Common myeloid progenitor, CD34-positive (primary cell): ENCODE results near the gene MYL4.

Source experiments
- CTCF ChIA-PET: fragments of 350-600 bp; sonication (Branson Sonifier 250); formaldehyde crosslinking; loops from one replicate; lab custom pipeline; 2021; ENCODE audit warnings: antibody characterized with exemption; lab: Charles Lee
- POLR2A ChIA-PET: fragments of 350-600 bp; sonication (Branson Sonifier 250); formaldehyde crosslinking; loops from one replicate; lab custom pipeline; 2021; ENCODE audit warnings: antibody characterized with exemption; lab: Charles Lee
- DNase-seq, 3 donors: peaks; one replicate each; pipeline versions ENCODE4 v3.0.0 to v3.0.0-alpha.2; 2013
- H3K27ac ChIP-seq, 2 experiments: 1 replicate in 1 of 2; 2 replicates in 1 of 2; pipeline ENCODE4 v1.7.0; 2013; ENCODE audit warnings: inconsistent platforms in 2 of 2, low read length in 2 of 2, mild to moderate bottlenecking in 2 of 2, low read depth in 1 of 2, moderate library complexity in 1 of 2; ENCODE audit not compliant: severe bottlenecking in 2 of 2, insufficient read depth in 1 of 2, poor library complexity in 1 of 2
- H3K27me3 ChIP-seq, 5 experiments: replicated peaks in 2 of 5; 1 replicate in 3 of 5; 2 replicates in 2 of 5; pipeline versions ENCODE4 v1.6.1 to v1.7.0; 2013; ENCODE audit warnings: low read length in 4 of 5, mild to moderate bottlenecking in 2 of 5, moderate library complexity in 2 of 5, inconsistent platforms in 1 of 5; ENCODE audit not compliant: insufficient read depth in 5 of 5, control insufficient read depth in 4 of 5
- H3K36me3 ChIP-seq, 4 experiments: 1 replicate in 2 of 4; 2 replicates in 2 of 4; pipeline versions ENCODE4 v1.6.1 to v1.7.0; 2013; ENCODE audit warnings: low read length in 3 of 4, control low read depth in 1 of 4, mild to moderate bottlenecking in 1 of 4; ENCODE audit not compliant: control insufficient read depth in 4 of 4, insufficient read depth in 4 of 4
- H3K4me1 ChIP-seq, 4 experiments: 1 replicate in 3 of 4; 2 replicates in 1 of 4; pipeline versions ENCODE4 v1.6.1 to v1.7.1; 2013; ENCODE audit warnings: low read length in 3 of 4, mild to moderate bottlenecking in 3 of 4, control low read depth in 1 of 4, inconsistent platforms in 1 of 4, moderate library complexity in 1 of 4; ENCODE audit not compliant: control insufficient read depth in 4 of 4, insufficient read depth in 4 of 4; ENCODE audit errors: control extremely low read depth in 1 of 4
- H3K4me3 ChIP-seq, 7 experiments: 1 replicate in 4 of 7; 2 replicates in 3 of 7; pipeline versions ENCODE4 v1.5.1 to v1.7.0; 2013; ENCODE audit warnings: mild to moderate bottlenecking in 7 of 7, low read length in 6 of 7, moderate library complexity in 6 of 7, inconsistent platforms in 2 of 7, low read depth in 2 of 7, control low read depth in 1 of 7; ENCODE audit not compliant: insufficient read depth in 4 of 7, control insufficient read depth in 1 of 7; ENCODE audit errors: extremely low read depth in 1 of 7
- H3K9me3 ChIP-seq, 5 experiments: 1 replicate in 4 of 5; 2 replicates in 1 of 5; pipeline versions ENCODE4 v1.6.1 to v1.7.1; 2013; ENCODE audit warnings: low read length in 4 of 5, mild to moderate bottlenecking in 2 of 5, inconsistent platforms in 1 of 5, low read depth in 1 of 5, moderate library complexity in 1 of 5; ENCODE audit not compliant: control insufficient read depth in 4 of 5, insufficient read depth in 2 of 5; ENCODE audit errors: control extremely low read depth in 1 of 5
- WGBS: methylation state at CpG from one replicate; pipeline ENCODE4 v1.1.5; 2013; ENCODE audit not compliant: insufficient coverage; 5-methylcytosine and 5-hydroxymethylcytosine counted together

The MYL4 gene

DNA sequence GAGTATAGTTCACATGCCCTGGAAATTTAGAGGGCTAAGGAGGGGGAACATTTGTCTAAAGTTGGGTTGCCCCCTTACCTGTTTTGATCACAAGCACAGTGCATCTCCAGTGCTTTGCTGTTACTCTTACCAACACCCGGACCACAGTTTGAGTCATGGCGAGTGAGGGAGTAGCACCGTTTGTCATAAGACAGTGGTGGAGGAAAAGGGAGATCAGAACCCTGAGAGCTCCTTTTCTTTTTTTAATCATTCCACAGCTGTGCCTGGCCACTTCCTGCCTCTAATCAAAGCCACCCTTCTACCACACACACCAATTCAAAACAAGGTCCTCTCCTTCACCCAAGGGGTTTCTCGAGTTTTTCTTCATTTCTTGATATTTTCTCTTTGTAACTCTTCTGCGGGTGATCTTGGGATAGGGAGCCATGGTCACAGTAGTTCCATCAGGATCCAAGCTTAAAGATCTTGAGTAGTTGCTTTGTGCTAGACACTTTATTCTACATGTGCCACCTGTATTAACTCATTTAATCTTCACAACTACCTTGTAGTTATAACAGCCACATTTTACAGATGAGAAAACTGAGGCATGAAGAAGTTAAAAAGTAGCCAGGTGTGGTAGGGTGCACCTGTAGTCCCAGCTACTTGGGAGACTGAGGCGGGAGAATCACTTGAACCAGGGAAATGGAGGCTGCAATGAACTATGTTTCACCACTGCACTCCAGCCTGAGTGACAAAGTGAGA, 5.0 kb upstream of the MYL4 start:
- Histone ChIP-seq H3K4me1 (peaks cover 7 to 42% (median 23%) of the 10 kb centered on the region in 4 experiments), H3K9me3 (no peaks in the 10 kb centered on the region), H3K27me3 (no peaks in the 10 kb centered on the region), H3K27ac (no peak overlapping the region), H3K36me3 (no peaks in the 10 kb centered on the region), H3K4me3 (no peak overlapping the region)
- ChIA-PET CTCF (interaction anchor here (1.5 kb wide), 1 partner anchor 13 kb away, joined by 5 read pairs; no protein-coding TSS in a partner anchor), POLR2A (no interaction called here)
- DNase-seq, result peak in 2 of 3 donors; percentile 70 to 83
- WGBS, result 100% methylated on average over 1 of the region's 6 CpGs

DNA sequence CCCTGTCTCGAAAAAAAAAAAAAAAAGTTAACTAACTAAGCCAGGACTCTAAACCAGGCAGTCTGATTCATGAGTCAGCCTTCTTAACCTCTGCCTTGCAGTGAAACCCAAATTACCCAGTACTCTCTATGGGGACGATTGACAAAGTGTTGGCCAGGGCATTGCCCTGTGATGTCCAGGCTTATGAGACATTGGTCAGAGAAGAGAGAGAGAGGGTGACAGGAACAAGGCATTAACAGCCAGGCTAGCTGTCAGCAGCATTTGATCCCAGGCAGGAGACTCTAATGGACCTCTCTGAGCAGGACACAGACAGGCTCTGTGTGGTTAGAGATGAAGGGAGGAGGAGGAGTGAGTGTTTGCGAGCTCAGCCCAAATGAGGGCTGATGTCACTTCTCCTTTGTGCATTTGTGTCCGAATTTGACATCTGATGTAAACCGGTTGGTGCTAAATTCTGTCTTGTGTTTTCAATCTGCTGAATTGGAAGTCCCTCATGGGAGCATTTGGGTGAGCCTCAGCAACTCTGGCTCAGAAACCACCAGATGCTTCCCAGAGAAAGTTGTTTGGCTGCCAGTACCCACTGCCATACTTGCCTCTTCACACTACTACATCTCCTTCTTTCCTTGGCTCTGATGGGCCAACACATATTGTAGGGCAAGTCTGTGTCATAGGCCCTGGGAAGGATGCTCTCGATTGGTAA, 4.3 kb upstream of the MYL4 start:
- peak overlapping the region in 1 of 2 experiments; percentile 20 for H3K27ac ChIP-seq
- no peaks in the 10 kb centered on the region for H3K36me3 ChIP-seq
- H3K4me1 ChIP-seq, result peaks cover 7 to 36% (median 22%) of the 10 kb centered on the region in 4 experiments
- no peaks in the 10 kb centered on the region for H3K27me3 ChIP-seq
- ChIA-PET CTCF (interaction anchor here (0.6 to 1.5 kb wide), 2 partner anchors 10 to 14 kb away, joined by 3 to 5 read pairs; no protein-coding TSS in a partner anchor), POLR2A (no interaction called here)
- H3K4me3 ChIP-seq, result peak overlapping the region in 1 of 7 experiments; percentile 4
- peak in 2 of 3 donors; percentile 66 to 80 for DNase-seq
- WGBS, result 68% methylated on average over 5 of the region's 6 CpGs
- H3K9me3 ChIP-seq, result no peaks in the 10 kb centered on the region

DNA sequence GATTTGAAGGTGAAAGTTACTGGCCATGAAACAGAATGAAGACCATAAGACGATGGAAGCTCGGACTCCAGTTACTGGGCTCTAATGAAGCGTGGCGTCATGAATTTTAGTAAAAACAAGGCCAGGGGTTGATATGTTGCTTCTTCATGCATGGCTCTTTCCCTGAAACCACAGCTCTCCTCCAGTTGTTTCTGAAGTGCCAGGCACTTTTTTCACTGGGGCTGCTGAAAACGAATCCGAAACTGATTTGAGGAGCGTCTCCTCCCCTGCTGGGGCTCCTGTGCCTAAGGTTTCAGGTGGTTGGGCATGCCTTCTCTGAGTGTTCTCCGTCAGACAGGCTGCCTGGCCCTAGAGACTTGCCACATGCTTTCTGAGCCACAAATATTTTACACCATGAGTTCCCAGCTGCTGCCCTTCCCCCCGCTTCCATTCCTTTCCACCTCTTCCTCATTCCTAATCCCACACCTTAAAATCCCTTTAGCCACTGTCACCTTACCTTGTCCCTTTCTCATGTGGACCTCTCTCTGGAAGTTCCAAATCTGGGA, 3.7 kb upstream of the MYL4 start:
- Histone ChIP-seq H3K27ac (peak overlapping the region in 1 of 2 experiments; percentile 20), H3K4me3 (peak overlapping the region in 1 of 7 experiments; percentile 4), H3K4me1 (peaks cover 4 to 34% (median 18%) of the 10 kb centered on the region in 4 experiments), H3K9me3 (no peaks in the 10 kb centered on the region), H3K36me3 (no peaks in the 10 kb centered on the region), H3K27me3 (no peaks in the 10 kb centered on the region)
- peak in 2 of 3 donors; percentile 75 to 86 for DNase-seq
- 74% methylated on average over 9 of the region's 9 CpGs for WGBS
- POLR2A ChIA-PET, result no interaction called here
- CTCF ChIA-PET, result interaction anchor here (0.6 to 1.5 kb wide), 3 partner anchors 11 to 16 kb away, joined by 3 to 5 read pairs (median 3); no protein-coding TSS in a partner anchor

DNA sequence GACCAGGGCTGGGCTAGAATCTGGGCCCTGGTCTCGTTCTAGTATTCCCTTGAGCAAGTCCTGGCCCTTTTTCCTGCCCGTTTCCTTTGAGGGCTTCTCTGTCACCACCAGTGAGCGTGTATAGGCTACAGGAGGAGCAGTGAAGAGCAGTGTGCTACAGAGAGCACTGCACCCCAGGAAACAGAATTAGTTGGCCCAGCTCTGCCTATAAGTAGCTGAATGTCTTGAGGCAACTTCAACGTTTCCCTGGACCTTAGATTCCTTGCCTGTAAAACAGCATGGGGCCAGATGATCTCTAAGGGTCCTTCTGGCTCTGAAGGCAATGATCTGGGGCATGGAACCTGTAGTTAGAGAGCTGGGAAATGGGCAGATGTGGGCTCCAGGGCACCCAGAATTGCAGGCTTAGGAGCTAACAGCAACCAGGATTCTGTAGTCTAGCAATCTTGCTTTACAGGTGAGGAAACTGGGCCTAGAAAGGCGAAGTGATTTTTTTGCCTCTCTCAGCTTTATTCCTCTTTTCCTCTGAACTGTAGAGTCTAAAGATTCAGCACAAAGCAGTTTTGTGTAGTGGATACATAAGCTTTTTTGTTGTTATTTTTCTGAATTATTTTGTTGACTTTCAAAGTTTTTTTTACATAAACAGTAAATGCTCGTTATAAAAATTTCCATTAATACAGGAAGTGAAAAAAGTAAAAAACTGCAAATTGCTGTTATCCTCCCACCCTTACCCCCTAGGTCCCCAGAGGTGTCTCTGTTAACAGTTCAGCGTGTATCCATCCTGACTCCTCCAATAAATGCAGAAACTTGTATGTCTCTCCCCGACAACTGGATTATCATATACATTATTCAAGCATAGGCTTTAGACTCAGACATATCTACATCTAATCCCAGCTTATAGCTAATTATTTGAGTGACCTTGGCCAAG, 1.7 kb upstream of the MYL4 start:
- POLR2A ChIA-PET, result no interaction called here

DNA sequence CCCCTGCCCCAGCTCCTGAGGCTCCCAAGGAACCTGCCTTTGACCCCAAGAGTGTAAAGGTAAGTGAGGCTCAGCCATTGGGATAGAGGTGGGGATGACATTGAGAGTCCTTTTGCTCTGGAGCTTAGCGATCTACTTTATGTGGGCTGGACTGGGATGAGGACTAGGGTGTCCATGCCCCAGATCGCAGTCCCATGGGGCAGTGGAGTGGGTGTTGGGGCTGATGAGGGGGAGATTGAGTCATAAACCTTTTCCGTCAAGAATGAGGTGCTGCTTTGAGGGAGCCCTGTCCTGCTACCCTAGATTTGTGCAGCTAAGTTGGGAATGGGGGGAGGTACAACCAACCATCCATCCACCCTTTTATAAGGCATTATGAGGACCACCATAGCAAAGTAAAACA, 351 bp downstream of the MYL4 start:
- WGBS, result 90% methylated on average over 2 of the region's 3 CpGs
- Histone ChIP-seq H3K27me3 (peaks cover 0 to 2% (median 0%) of the 10 kb centered on the region in 5 experiments), H3K27ac (peak overlapping the region in 1 of 2 experiments; percentile 70), H3K4me3 (no peak overlapping the region), H3K4me1 (peaks cover 4 to 30% (median 14%) of the 10 kb centered on the region in 4 experiments), H3K36me3 (no peaks in the 10 kb centered on the region), H3K9me3 (no peaks in the 10 kb centered on the region)
- ChIA-PET CTCF (interaction anchor here (1.2 kb wide), 1 partner anchor 20 kb away, joined by 3 read pairs; no protein-coding TSS in a partner anchor), POLR2A (no interaction called here)
- DNase-seq, result no peak

More for the DNA sequence above, 1.7 kb upstream of the MYL4 start:
- no peak for DNase-seq
- Histone ChIP-seq H3K4me1 (peaks cover 4 to 31% (median 17%) of the 10 kb centered on the region in 4 experiments), H3K27me3 (peaks cover 0 to 2% (median 0%) of the 10 kb centered on the region in 5 experiments), H3K36me3 (no peaks in the 10 kb centered on the region), H3K27ac (no peak overlapping the region), H3K4me3 (no peak overlapping the region), H3K9me3 (no peaks in the 10 kb centered on the region)
- 95% methylated on average over 2 of the region's 8 CpGs for WGBS
- CTCF ChIA-PET, result interaction anchor here (1.6 kb wide), 2 partner anchors 9 to 22 kb away, joined by 3 to 5 read pairs; no protein-coding TSS in a partner anchor

DNA sequence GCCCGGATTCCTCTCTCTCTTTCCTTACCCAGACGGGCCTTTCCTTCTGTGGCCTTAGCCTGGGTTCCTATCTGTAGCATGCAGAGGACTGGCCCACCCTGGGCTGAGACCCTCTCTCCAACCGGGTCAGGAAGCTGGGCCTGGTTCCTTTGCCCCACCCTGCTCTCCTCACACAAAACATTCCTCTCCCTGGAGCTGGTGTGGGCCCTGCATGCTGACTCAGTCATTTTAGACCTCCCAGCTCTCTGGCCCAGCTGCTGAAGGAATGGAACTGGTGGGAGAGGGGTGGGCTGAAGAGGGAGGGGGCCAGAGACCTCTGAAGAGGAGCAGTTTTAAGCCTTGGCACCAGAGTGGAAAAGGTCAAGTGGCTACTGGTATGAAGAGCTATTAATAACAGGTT, 957 bp downstream of the MYL4 start:
- 43% methylated on average over 1 of the region's 3 CpGs for WGBS
- peak overlapping the region in 1 of 7 experiments; percentile 2 for H3K4me3 ChIP-seq
- H3K9me3 ChIP-seq, result no peaks in the 10 kb centered on the region
- H3K4me1 ChIP-seq, result peaks cover 0 to 25% (median 9%) of the 10 kb centered on the region in 4 experiments
- peak overlapping the region in 1 of 2 experiments; percentile 70 for H3K27ac ChIP-seq
- no peaks in the 10 kb centered on the region for H3K36me3 ChIP-seq
- POLR2A ChIA-PET, result no interaction called here
- DNase-seq, result no peak
- CTCF ChIA-PET, result no interaction called here
- H3K27me3 ChIP-seq, result peaks cover 0 to 2% (median 0%) of the 10 kb centered on the region in 5 experiments
